Panc1 (cell line): ENCODE measurements around the gene SPSB3. TPM values are rescaled to one million over a fixed set of nuclear protein-coding genes. Genes with fewer than 3 reads are reported as not detected.

ENCODE experiments used
- ATAC-seq: fragments of 200-7000 bp; cut with Tn5 transposase; 2 replicates; pipeline ENCODE4 v1.9.1; 2020; ENCODE audit warnings: mild to moderate bottlenecking, moderate library complexity
- BruUV-seq: library from RNA; stranded (reverse); fragments of 400-500 nt; replicated peaks from 2 replicates; lab custom pipeline; 2021; lab: Mats Ljungman, UMichigan
- CTCF ChIA-PET: fragments of 300-600 bp; sonication (Branson Sonifier 250); formaldehyde crosslinking; loops from one replicate; lab custom pipeline; 2022; ENCODE audit warnings: antibody characterized with exemption; lab: Charles Lee
- POLR2A ChIA-PET: fragments of 300-600 bp; sonication (Branson Sonifier 250); formaldehyde crosslinking; loops from one replicate; lab custom pipeline; 2022; ENCODE audit warnings: antibody characterized with exemption; lab: Charles Lee
- DNase-seq: peaks from one replicate; pipeline ENCODE4 v3.0.0-alpha.2; 2010; ENCODE audit warnings: low read depth, low spot score
- H3K27ac ChIP-seq: 2 replicates; pipeline ENCODE4 v1.5.1; 2011; ENCODE audit warnings: mild to moderate bottlenecking, low read length, inconsistent platforms
- H3K27me3 ChIP-seq: fragments of 200-500 bp; sonication (Bioruptor generic); 2 replicates; pipeline ENCODE4 v1.6.0; 2014; ENCODE audit warnings: low read length, inconsistent platforms; ENCODE audit not compliant: control insufficient read depth, insufficient read depth
- H3K36me3 ChIP-seq: fragments of 200-500 bp; sonication (Bioruptor generic); 2 replicates; pipeline ENCODE4 v1.5.1; 2014; ENCODE audit warnings: inconsistent platforms, mild to moderate bottlenecking, low read length, moderate library complexity; ENCODE audit not compliant: control insufficient read depth, insufficient read depth
- H3K4me1 ChIP-seq: 2 replicates; pipeline ENCODE4 v1.5.1; 2011; ENCODE audit warnings: inconsistent platforms, mild to moderate bottlenecking, low read length, moderate library complexity; ENCODE audit not compliant: control insufficient read depth, insufficient read depth
- H3K4me3 ChIP-seq, 2 experiments: 2 replicates each; pipeline ENCODE4 v1.5.1; 2011 to 2012; ENCODE audit warnings: low read depth in 2 of 2, low read length in 2 of 2, mild to moderate bottlenecking in 2 of 2, inconsistent platforms in 1 of 2, moderate library complexity in 1 of 2
- H3K9me3 ChIP-seq: fragments of 200-500 bp; sonication (Bioruptor generic); 2 replicates; pipeline ENCODE4 v1.5.1; 2014; ENCODE audit warnings: low read depth, mild to moderate bottlenecking, inconsistent platforms, low read length, moderate library complexity; ENCODE audit not compliant: control insufficient read depth, insufficient read depth
- CTCF ChIP-seq: fragments of 450-650 bp; IDR thresholded peaks from 2 replicates; pipeline ENCODE4 v1.5.1; 2017; ENCODE audit warnings: mild to moderate bottlenecking
- POLR2AphosphoS5 ChIP-seq: IDR thresholded peaks from 2 replicates; pipeline ENCODE4 v1.6.1; 2012; ENCODE audit warnings: mild to moderate bottlenecking, low read depth, low read length, moderate library complexity
- REST ChIP-seq, 2 experiments: IDR thresholded peaks; 2 replicates each; pipeline ENCODE4 v1.6.1; 2011 to 2012; ENCODE audit warnings: low read depth in 2 of 2, control low read depth in 1 of 2, low read length in 1 of 2, mild to moderate bottlenecking in 1 of 2, moderate library complexity in 1 of 2; ENCODE audit not compliant: insufficient read depth in 1 of 2
- SIN3A ChIP-seq: IDR thresholded peaks from 2 replicates; pipeline ENCODE4 v1.6.1; 2012; ENCODE audit warnings: low read depth, mild to moderate bottlenecking, low read length, moderate library complexity, borderline replicate concordance; ENCODE audit not compliant: insufficient read depth
- TCF7L2 ChIP-seq: IDR thresholded peaks from 2 replicates; pipeline ENCODE4 v1.6.1; 2011; ENCODE audit warnings: mild to moderate bottlenecking, low read depth, low read length, inconsistent platforms
- in situ Hi-C: cut with HindIII; loops from 2 replicates; pipeline ENCODE4 v1.10.0; 2016; ENCODE audit warnings: low sequenced_read_pairs, low pct_unique_long_range_greater_than_20kb
- intact Hi-C: fragments of 100-400 bp; cut with micrococcal nuclease; formaldehyde crosslinking; loops from one replicate; pipeline ENCODE4 v1.10.0; 2022; ENCODE audit not compliant: unreplicated experiment
- total RNA-seq: library from RNA; stranded (reverse); gene quantifications from one replicate; pipeline ENCODE4 v1.2.1, GENCODE V29; 2021; ENCODE audit not compliant: unreplicated experiment

SPSB3 gene
- total RNA-seq, 1 experiment from 2014 or later = 23.0 TPM

GRCh38 chr16:1775846-1776671 is 6.3 kb downstream of the SPSB3 start:
- CTCF ChIA-PET = no interaction called here
- ATAC-seq (no peak), DNase-seq (no peak)
- intact Hi-C loops = loop anchor here (10.0 kb wide), 1 partner anchor 1091 kb away; the partner anchor contains the start of genes JMJD8 and STUB1
- H3K9me3 ChIP-seq = no peaks in the 10 kb centered on the region
- POLR2A ChIA-PET = no interaction called here
- H3K36me3 ChIP-seq = no peaks in the 10 kb centered on the region; the same call in 1 of the 2 replicates
- H3K4me3 ChIP-seq = no peak overlapping the region
- peaks cover 59% of the 10 kb centered on the region for H3K4me1 ChIP-seq
- no peak for TF ChIP-seq SIN3A
- no peak for TF ChIP-seq POLR2AphosphoS5
- TF ChIP-seq REST (IDR thresholded peaks at IDR 0.05; ENCODE audit: insufficient read depth in 1 of 2, low read depth in 2 of 2, low read length in 1 of 2) = no peak
- TF ChIP-seq CTCF = no peak
- in situ Hi-C loops = no loop called here
- H3K27me3 ChIP-seq = no peaks in the 10 kb centered on the region
- H3K27ac ChIP-seq = peak overlapping the region; percentile 17; the same call in 1 of the 2 replicates
- no TSS peak for BruUV-seq

- Histone ChIP-seq H3K4me1 (peaks cover 53% of the 10 kb centered on the region), H3K27ac (peak overlapping the region; percentile 95), H3K9me3 (no peaks in the 10 kb centered on the region), H3K36me3 (no peaks in the 10 kb centered on the region; the same call in 1 of the 2 replicates), H3K4me3 (no peak overlapping the region), H3K27me3 (no peaks in the 10 kb centered on the region)
- DNase-seq = no peak
- ChIA-PET CTCF (interaction anchor here (0.5 kb wide), 1 partner anchor 162 kb away, joined by 4 read pairs; no protein-coding TSS in a partner anchor), POLR2A (no interaction called here)
- TF ChIP-seq TCF7L2 = no peak
- no peak for TF ChIP-seq SIN3A
- no peak for TF ChIP-seq CTCF
- TF ChIP-seq POLR2AphosphoS5 = no peak
- no peak for TF ChIP-seq REST (IDR thresholded peaks at IDR 0.05; ENCODE audit: insufficient read depth in 1 of 2, low read depth in 2 of 2, low read length in 1 of 2)
- no peak for ATAC-seq
- in situ Hi-C loops (no loop called here), intact Hi-C loops (loop anchor here (10.0 kb wide), 1 partner anchor 1090 kb away; the partner anchor contains the start of genes JMJD8 and STUB1)
- TSS peak; percentile 24 for BruUV-seq
Measured at GRCh38 chr16:1775006-1775845, 7.1 kb downstream of the SPSB3 start.
